Endothelial cell of umbilical vein (primary cell): ENCODE results near the gene NHERF2. TPM values are rescaled to one million over a fixed set of nuclear protein-coding genes. Genes with fewer than 3 reads are reported as not detected.

Source experiments
- BruUV-seq: library from RNA; stranded (reverse); fragments of 400-500 nt; replicated peaks from 2 replicates; lab custom pipeline; 2021; lab: Mats Ljungman, UMichigan
- CTCF ChIA-PET: fragments of 300-600, 350-600 bp; sonication (Branson Sonifier 250); formaldehyde crosslinking; loops from one replicate; lab custom pipeline; 2021; ENCODE audit warnings: antibody characterized with exemption, inconsistent platforms; lab: Charles Lee
- POLR2A ChIA-PET: fragments of 300-600, 350-600 bp; sonication (Branson Sonifier 250); formaldehyde crosslinking; loops from one replicate; lab custom pipeline; 2021; ENCODE audit warnings: antibody characterized with exemption, inconsistent platforms; lab: Charles Lee
- DNase-seq: peaks from one replicate; pipeline ENCODE4 v3.0.0-alpha.2; 2011; ENCODE audit warnings: low read depth, low spot score
- FAIRE-seq: peaks from 2 replicates; lab custom pipeline; 2011; peaks lifted over from hg19 to GRCh38; lab: Jason Lieb, UNC
- H2AFZ ChIP-seq: 2 replicates; pipeline ENCODE4 v1.6.0; 2012; ENCODE audit warnings: low read depth, low read length, control low read depth, inconsistent platforms
- H3K27ac ChIP-seq: 2 replicates; pipeline ENCODE4 v1.5.1; 2011; ENCODE audit warnings: low read depth, mild to moderate bottlenecking, control low read depth, low read length, moderate library complexity; ENCODE audit not compliant: insufficient read depth
- H3K27me3 ChIP-seq, 2 experiments: 2 replicates each; pipeline versions ENCODE4 v1.6.0 to v1.6.1; 2011; ENCODE audit warnings: low read length in 2 of 2, mixed read lengths in 1 of 2; ENCODE audit not compliant: control insufficient read depth in 2 of 2, insufficient read depth in 2 of 2
- H3K36me3 ChIP-seq, 2 experiments: 2 replicates in 1 of 2; 3 replicates in 1 of 2; pipeline ENCODE4 v1.5.1; 2011; ENCODE audit warnings: low read length in 2 of 2, mild to moderate bottlenecking in 1 of 2, moderate library complexity in 1 of 2; ENCODE audit not compliant: control insufficient read depth in 2 of 2, insufficient read depth in 2 of 2; ENCODE audit errors: extremely low read depth in 1 of 2
- H3K4me1 ChIP-seq: 3 replicates; pipeline ENCODE4 v1.5.1; 2011; ENCODE audit warnings: mild to moderate bottlenecking, low read length; ENCODE audit not compliant: control insufficient read depth, insufficient read depth; ENCODE audit errors: extremely low read depth
- H3K4me2 ChIP-seq: 2 replicates; pipeline ENCODE4 v1.6.1; 2011; ENCODE audit warnings: low read length, control low read depth, mixed read lengths; ENCODE audit not compliant: insufficient read depth
- H3K4me3 ChIP-seq, 3 experiments: fragments of 200-600 bp in 1 of 3; sonication (generic), shearing (Covaris generic) in 1 of 3; replicated peaks in 1 of 3; 2 replicates each; pipeline ENCODE4 v1.5.1; 2011 to 2016; ENCODE audit warnings: control low read depth in 3 of 3, low read length in 3 of 3, mild to moderate bottlenecking in 2 of 3, inconsistent platforms in 1 of 3, low read depth in 1 of 3, moderate library complexity in 1 of 3; ENCODE audit not compliant: insufficient read depth in 1 of 3
- H3K79me2 ChIP-seq: 2 replicates; pipeline ENCODE4 v1.6.0; 2012; ENCODE audit warnings: low read length, inconsistent platforms; ENCODE audit not compliant: control insufficient read depth, insufficient read depth
- H3K9ac ChIP-seq: replicated peaks from 2 replicates; pipeline ENCODE3; 2011; ENCODE audit warnings: low read length, control low read depth; ENCODE audit not compliant: insufficient read depth; ENCODE audit errors: extremely low read depth
- H3K9me1 ChIP-seq: replicated peaks from 3 replicates; pipeline ENCODE4 v1.6.0; 2011; ENCODE audit warnings: mild to moderate bottlenecking, low read length; ENCODE audit not compliant: control insufficient read depth, insufficient read depth; ENCODE audit errors: extremely low read depth
- H3K9me3 ChIP-seq: replicated peaks from 2 replicates; pipeline ENCODE4 v1.5.1; 2012; ENCODE audit warnings: low read length, inconsistent platforms; ENCODE audit not compliant: control insufficient read depth, insufficient read depth
- H4K20me1 ChIP-seq: replicated peaks from 2 replicates; pipeline ENCODE3; 2011; ENCODE audit warnings: mild to moderate bottlenecking, low read length; ENCODE audit not compliant: control insufficient read depth, insufficient read depth; ENCODE audit errors: extremely low read depth
- CTCF ChIP-seq, 2 donors: IDR thresholded peaks; 1 replicate in 1 of 2; 2 replicates in 1 of 2; pipeline ENCODE4 v1.5.1; 2011; ENCODE audit warnings: low read length in 2 of 2, mild to moderate bottlenecking in 2 of 2, moderate library complexity in 2 of 2, control low read depth in 1 of 2, inconsistent platforms in 1 of 2, low read depth in 1 of 2; ENCODE audit not compliant: insufficient read depth in 1 of 2; ENCODE audit errors: extremely low read depth in 1 of 2
- JUN ChIP-seq: IDR thresholded peaks from 2 replicates; pipeline ENCODE4 v1.6.1; 2011; ENCODE audit warnings: borderline replicate concordance, low read depth; ENCODE audit not compliant: insufficient read length, insufficient read depth
- MAX ChIP-seq: IDR thresholded peaks from 2 replicates; pipeline ENCODE4 v1.6.1; 2011; ENCODE audit not compliant: insufficient read depth, insufficient read length
- POLR2A ChIP-seq: IDR thresholded peaks from 2 replicates; pipeline ENCODE4 v1.6.1; 2012; ENCODE audit warnings: low read depth, mild to moderate bottlenecking, control low read depth, low read length
- POLR2AphosphoS5 ChIP-seq: IDR thresholded peaks from 2 replicates; pipeline ENCODE4 v1.6.1; 2012; ENCODE audit warnings: low read depth, mild to moderate bottlenecking, control low read depth, low read length, moderate library complexity; ENCODE audit not compliant: insufficient read depth
- dilution Hi-C: fragments of 300-500 bp; cut with MboI; formaldehyde crosslinking; loops from one replicate; pipeline ENCODE4 v1.15.0; 2019; ENCODE audit warnings: low sequenced_read_pairs; ENCODE audit not compliant: extremely low pct_ligation_motif_present
- intact Hi-C: fragments of 100-400 bp; cut with micrococcal nuclease; formaldehyde crosslinking; loops from one replicate; pipeline ENCODE4 v1.10.0; 2022
- polyA plus RNA-seq, 4 experiments: library from polyadenylated mRNA; depleted of rRNA in 3 of 4; stranded (reverse) in 3 of 4; unstranded in 1 of 4; fragments of >200 nt; gene quantifications; 2 replicates each; pipeline versions ENCODE4 v1.2.1 to v1.2.3, GENCODE V29; 2011 to 2012; ENCODE audit warnings: missing spikeins in 1 of 4
- total RNA-seq: library from RNA; stranded (reverse); gene quantifications from 2 replicates; pipeline ENCODE4 v1.2.3, GENCODE V29; 2021

NHERF2 gene
- total and polyA plus RNA-seq, 2 donors (not counting 3 experiments of a cell fraction or from before 2014, with no cell fraction given): 65.2 to 71.2 TPM

GRCh38 chr16:1991948-1992703 is 34.6 kb upstream of the NHERF2 start:
- peak overlapping the region; percentile 90 for H2AFZ ChIP-seq
- H3K27ac ChIP-seq: no peak overlapping the region
- intact Hi-C loops (no loop called here), dilution Hi-C loops (no loop called here)
- peaks cover 23 to 24% of the 10 kb centered on the region in 2 experiments for H3K27me3 ChIP-seq
- peak overlapping the region in 1 of 3 experiments; percentile 15 for H3K4me3 ChIP-seq
- peaks cover 0 to 4% of the 10 kb centered on the region in 2 experiments for H3K36me3 ChIP-seq
- CTCF ChIA-PET: interaction anchor here (0.7 to 3.9 kb wide), 3 partner anchors 11 to 148 kb away, joined by 3 to 23 read pairs (median 9); no protein-coding TSS in a partner anchor
- POLR2A ChIA-PET: interaction anchor here (0.9 to 1.3 kb wide), 2 partner anchors 27 to 163 kb away, joined by 4 to 5 read pairs; partner anchors contain the start of genes RPS2 and TRAF7
- peak; percentile 88 for DNase-seq
- FAIRE-seq: peak; percentile 90
- H3K9ac ChIP-seq: no peak overlapping the region
- H3K9me1 ChIP-seq: no peaks in the 10 kb centered on the region
- no peaks in the 10 kb centered on the region for H3K9me3 ChIP-seq
- no peaks in the 10 kb centered on the region for H3K79me2 ChIP-seq
- TF ChIP-seq JUN (no peak), CTCF (IDR thresholded peaks at IDR 0.05; ENCODE audit: extremely low read depth in 1 of 2, insufficient read depth in 1 of 2, low read depth in 1 of 2, low read length in 2 of 2) (no peak), MAX (peak; percentile 82), POLR2AphosphoS5 (no peak), POLR2A (peak; percentile 21)
- BruUV-seq: no TSS peak
- H3K4me2 ChIP-seq: no peak overlapping the region
- peaks cover 7% of the 10 kb centered on the region for H3K4me1 ChIP-seq
- H4K20me1 ChIP-seq: no peaks in the 10 kb centered on the region
